GM12892 (cell line): Measurements from ENCODE around the gene KLK11.

Experiments
- POLR2A ChIP-seq: IDR thresholded peaks from 2 replicates; pipeline ENCODE4 v1.6.1; 2011; ENCODE audit warnings: low read depth, low read length, control low read depth
- POLR2AphosphoS5 ChIP-seq: IDR thresholded peaks from 2 replicates; pipeline ENCODE4 v1.6.1; 2011; ENCODE audit warnings: low read depth, low read length, control low read depth

- TF ChIP-seq POLR2AphosphoS5 (no peak), POLR2A (no peak)
Measured at GRCh38 chr19:51012661-51013190, 13.7 kb downstream of the KLK11 start.
